SK-N-MC (cell line): ENCODE measurements around the gene CORIN.

ENCODE experiments used
- DNase-seq: peaks from one replicate; pipeline ENCODE4 v3.0.0-alpha.2; 2011; ENCODE audit warnings: low read depth, low spot score
- H3K27ac ChIP-seq: fragments of 200-600 bp; sonication (generic); 2 replicates; pipeline ENCODE4 v1.5.1; 2016; ENCODE audit warnings: mixed run types
- H3K36me3 ChIP-seq: fragments of 200-600 bp; sonication (generic); 2 replicates; pipeline ENCODE4 v1.6.1; 2017; ENCODE audit warnings: antibody characterized with exemption, low read length, mixed read lengths; ENCODE audit not compliant: insufficient read depth
- H3K4me3 ChIP-seq: fragments of 200-600 bp; sonication (generic); 2 replicates; pipeline ENCODE4 v1.5.1; 2016
- H3K9ac ChIP-seq: fragments of 200-600 bp; sonication (generic); 2 replicates; pipeline ENCODE4 v1.8.0; 2017; ENCODE audit warnings: mixed run types, mixed read lengths; ENCODE audit not compliant: insufficient read length
- H3K9me3 ChIP-seq: fragments of 200-600 bp; sonication (generic); 2 replicates; pipeline ENCODE4 v1.6.1; 2017; ENCODE audit warnings: low read depth, mild to moderate bottlenecking, antibody characterized with exemption, low read length, moderate library complexity, mixed read lengths
- EZH2 ChIP-seq: fragments of 200-600 bp; sonication (generic); IDR thresholded peaks from one replicate; pipeline ENCODE4 v1.6.1; 2017; ENCODE audit warnings: antibody characterized with exemption
- FOXP2 ChIP-seq: optimal IDR thresholded peaks from 2 replicates; pipeline ENCODE3; 2011; ENCODE audit warnings: mild to moderate bottlenecking, moderate library complexity; ENCODE audit not compliant: insufficient read depth; ENCODE audit errors: extremely low read length, control extremely low read depth
- POLR2AphosphoS5 ChIP-seq: IDR thresholded peaks from 2 replicates; pipeline ENCODE4 v1.6.1; 2012; ENCODE audit warnings: mild to moderate bottlenecking, low read depth, low read length, borderline replicate concordance

CORIN gene

DNA sequence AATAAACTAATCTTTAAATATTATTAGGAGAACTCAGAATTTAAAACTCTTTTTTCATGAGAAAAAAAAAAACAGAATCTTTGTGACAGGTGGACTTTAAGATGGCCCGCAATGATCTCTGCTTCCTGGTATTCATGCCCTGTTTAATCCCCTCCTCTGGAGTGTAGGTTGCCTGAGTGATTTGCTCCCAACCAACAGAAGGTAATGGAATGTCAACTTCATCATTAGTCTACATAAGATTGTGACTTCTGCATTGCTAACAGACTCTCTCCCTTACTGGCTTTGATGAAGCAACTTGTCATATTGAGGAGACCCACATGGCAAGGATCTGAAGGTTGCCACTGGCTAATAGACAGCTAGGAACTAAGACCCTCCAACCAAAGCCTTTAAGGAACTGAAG is 88.8 kb downstream of the CORIN start:
- Histone ChIP-seq H3K27ac (no peak overlapping the region), H3K9me3 (no peaks in the 10 kb centered on the region), H3K36me3 (no peaks in the 10 kb centered on the region), H3K4me3 (no peak overlapping the region), H3K9ac (no peak overlapping the region)
- TF ChIP-seq FOXP2 (no peak), EZH2 (no peak), POLR2AphosphoS5 (no peak)
- no peak for DNase-seq

DNA sequence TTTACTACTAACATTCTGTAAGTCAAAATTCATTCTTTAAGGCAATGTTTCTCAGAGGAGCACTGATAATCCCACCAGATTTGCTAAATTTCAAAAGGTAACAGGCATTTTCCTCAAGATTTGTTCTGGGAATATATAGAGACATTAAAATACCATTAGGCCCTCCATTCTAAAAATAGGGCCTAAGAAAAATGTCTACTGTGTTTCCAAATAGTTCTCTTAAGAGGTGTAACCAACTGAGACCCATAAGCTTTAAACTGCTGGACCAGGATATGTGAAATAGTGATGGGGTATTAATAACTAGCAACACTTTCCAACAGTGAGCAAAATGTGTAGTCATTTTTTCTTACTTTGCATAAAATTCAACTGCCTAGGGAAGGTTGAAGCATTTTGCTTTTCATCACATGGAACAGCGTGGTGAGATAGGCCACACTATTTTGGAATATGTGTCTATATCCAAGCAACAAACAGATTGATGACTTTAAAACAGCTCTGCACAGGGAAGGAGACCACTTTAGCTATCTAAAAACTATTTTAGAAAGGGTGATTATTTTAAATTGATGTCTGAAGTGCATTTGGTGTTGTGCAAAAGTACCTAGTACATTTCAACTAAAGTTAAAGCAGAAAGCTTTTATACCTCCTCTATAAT is 89.9 kb downstream of the CORIN start:
- H3K9me3 ChIP-seq, result no peaks in the 10 kb centered on the region
- TF ChIP-seq EZH2 (no peak), POLR2AphosphoS5 (no peak), FOXP2 (no peak)
- DNase-seq, result no peak

DNA sequence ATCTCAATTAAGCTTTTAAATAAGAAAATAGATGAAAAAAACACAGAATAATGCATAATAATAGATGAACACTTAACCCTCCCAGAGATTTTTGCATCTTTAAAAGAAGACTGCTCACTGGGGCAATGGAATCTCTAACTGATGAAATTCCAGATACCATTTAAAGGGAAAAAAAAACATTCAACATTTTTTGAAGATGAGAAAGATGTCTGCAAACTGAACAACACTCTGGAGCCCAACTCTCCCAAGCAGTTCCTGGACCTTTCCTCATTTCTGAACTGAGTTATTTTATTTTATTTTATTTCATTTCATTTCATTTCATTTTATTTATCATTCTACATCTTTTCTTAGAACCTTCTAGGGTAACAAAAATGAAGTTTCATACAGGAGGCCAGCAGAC is 90.7 kb downstream of the CORIN start:
- H3K9ac ChIP-seq, result no peak overlapping the region
- H3K9me3 ChIP-seq, result no peaks in the 10 kb centered on the region
- no peak for DNase-seq

More for the DNA sequence above, 89.9 kb downstream of the CORIN start:
- Histone ChIP-seq H3K9ac (no peak overlapping the region), H3K27ac (no peak overlapping the region), H3K4me3 (no peak overlapping the region), H3K36me3 (no peaks in the 10 kb centered on the region)

DNA sequence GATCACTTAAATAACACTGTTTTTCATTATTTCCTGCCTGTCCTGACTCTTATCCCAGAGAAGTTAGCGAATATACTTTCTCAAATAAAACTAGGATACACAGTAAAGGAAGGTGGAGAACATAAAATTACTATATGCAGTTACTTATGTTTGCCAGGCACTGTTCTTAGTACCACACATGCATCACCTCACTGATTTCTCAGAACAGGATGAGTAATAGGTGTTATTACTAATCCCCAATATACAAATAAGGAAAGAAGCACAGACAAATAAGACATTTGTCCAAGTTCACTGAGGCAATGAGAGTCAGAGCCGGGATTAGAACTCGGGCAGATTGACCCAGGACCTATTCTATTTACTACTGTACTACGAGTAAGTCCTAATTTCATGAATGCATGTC is 91.7 kb downstream of the CORIN start:
- Histone ChIP-seq H3K9me3 (no peaks in the 10 kb centered on the region), H3K4me3 (no peak overlapping the region), H3K36me3 (no peaks in the 10 kb centered on the region), H3K9ac (no peak overlapping the region), H3K27ac (no peak overlapping the region)
- DNase-seq, result no peak
- no peak for TF ChIP-seq POLR2AphosphoS5
- TF ChIP-seq FOXP2, result no peak
- TF ChIP-seq EZH2, result no peak

More for the DNA sequence above, 90.7 kb downstream of the CORIN start:
- no peaks in the 10 kb centered on the region for H3K36me3 ChIP-seq
- H3K27ac ChIP-seq, result no peak overlapping the region
- no peak for TF ChIP-seq EZH2
- TF ChIP-seq FOXP2, result no peak
- no peak for TF ChIP-seq POLR2AphosphoS5
- H3K4me3 ChIP-seq, result no peak overlapping the region

DNA sequence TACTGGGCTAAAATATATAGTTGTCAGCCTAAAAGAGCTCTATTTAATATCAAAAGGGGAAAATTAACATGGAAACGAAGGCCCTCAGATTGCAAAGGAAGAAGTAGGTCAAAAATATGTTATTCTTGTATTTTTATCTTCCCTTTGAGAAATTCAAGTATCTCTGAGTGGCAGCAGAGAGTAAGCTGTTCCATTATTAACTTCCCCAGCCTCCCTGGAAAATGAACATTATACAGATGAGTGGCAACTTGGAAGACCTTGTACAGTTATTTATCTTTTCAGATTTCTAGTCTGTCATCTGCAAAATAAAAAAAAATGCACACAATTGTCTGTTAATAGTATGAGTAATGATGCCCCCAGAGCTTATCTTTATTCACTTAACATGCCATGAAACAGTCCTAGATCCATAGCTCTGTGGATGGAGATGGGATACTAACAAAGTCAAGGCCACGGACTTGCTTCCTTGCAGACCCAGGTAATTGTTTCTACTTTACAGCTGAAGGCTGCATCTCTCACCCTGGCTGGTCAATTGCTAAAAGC is 93.0 kb downstream of the CORIN start:
- no peak for TF ChIP-seq EZH2
- no peak for TF ChIP-seq FOXP2
- no peak for TF ChIP-seq POLR2AphosphoS5
- H3K27ac ChIP-seq, result no peak overlapping the region
- no peak overlapping the region for H3K4me3 ChIP-seq
- no peaks in the 10 kb centered on the region for H3K9me3 ChIP-seq
- no peak for DNase-seq
- H3K36me3 ChIP-seq, result no peaks in the 10 kb centered on the region
- no peak overlapping the region for H3K9ac ChIP-seq

DNA sequence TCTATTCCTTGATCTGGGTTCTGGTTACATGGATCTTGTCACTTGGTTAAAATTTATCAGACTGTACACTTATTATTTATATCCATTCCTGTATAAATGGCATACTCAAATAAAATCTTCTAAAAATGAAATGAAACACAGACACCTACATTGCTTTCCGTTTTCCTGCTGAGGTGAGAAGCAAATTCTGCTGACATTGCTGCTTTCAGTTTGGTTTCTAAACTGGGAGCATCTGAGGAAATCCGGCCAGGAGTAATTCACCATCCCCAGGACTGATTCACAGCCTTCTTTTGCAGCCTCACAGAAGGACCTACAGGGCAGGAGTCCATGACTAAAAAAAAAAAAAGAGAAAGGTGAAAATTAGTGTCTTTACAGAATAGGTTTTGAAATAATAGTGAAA is 93.6 kb downstream of the CORIN start:
- H3K9ac ChIP-seq, result no peak overlapping the region
- H3K4me3 ChIP-seq, result no peak overlapping the region
- TF ChIP-seq FOXP2 (no peak), EZH2 (no peak), POLR2AphosphoS5 (no peak)
- H3K36me3 ChIP-seq, result no peaks in the 10 kb centered on the region
- no peak overlapping the region for H3K27ac ChIP-seq
- no peaks in the 10 kb centered on the region for H3K9me3 ChIP-seq
- no peak for DNase-seq

DNA sequence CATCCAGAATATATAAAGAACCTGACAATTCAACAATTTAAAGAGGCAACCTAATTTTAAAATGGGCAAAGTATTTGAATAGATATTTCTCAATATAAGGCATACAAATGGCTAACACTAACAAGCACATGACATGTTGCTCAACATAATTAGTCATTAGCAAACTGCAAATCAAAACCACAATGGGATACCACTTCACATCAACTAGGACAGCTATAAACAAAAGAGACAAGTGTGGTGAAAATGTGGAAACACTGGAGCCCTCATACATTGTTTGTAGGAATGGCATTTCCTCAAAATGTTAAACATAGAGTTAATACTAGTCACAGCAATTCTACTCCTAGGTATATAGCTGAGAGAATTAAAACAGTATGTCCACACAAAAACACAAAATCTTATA is 96.7 kb downstream of the CORIN start:
- no peak overlapping the region for H3K9ac ChIP-seq
- no peak for TF ChIP-seq EZH2
- no peak for TF ChIP-seq FOXP2
- TF ChIP-seq POLR2AphosphoS5, result no peak
- no peak overlapping the region for H3K4me3 ChIP-seq
- H3K9me3 ChIP-seq, result no peaks in the 10 kb centered on the region
- no peak for DNase-seq
- H3K36me3 ChIP-seq, result no peaks in the 10 kb centered on the region
- H3K27ac ChIP-seq, result no peak overlapping the region

DNA sequence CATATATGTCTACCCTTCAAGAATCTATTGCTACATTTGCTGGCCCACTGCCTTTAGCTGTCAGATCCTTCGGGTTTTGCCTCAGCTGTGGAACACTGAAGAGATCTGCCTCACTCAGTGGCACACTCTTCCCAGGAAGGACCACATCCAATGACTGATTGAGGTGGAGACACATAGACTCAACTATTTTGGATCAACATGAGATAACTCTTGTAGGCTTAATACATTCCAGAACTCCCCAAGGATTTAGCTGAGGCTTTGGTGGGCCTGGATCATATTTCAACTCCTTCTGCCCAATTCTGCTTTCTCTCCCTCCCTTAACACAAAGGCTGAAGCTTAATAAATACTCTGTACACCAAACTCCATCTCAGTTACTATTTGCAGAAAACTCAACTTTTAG is 100.5 kb downstream of the CORIN start:
- Histone ChIP-seq H3K4me3 (no peak overlapping the region), H3K27ac (no peak overlapping the region), H3K9me3 (no peaks in the 10 kb centered on the region), H3K9ac (no peak overlapping the region), H3K36me3 (no peaks in the 10 kb centered on the region)
- TF ChIP-seq POLR2AphosphoS5 (no peak), EZH2 (no peak), FOXP2 (no peak)
- DNase-seq, result no peak

DNA sequence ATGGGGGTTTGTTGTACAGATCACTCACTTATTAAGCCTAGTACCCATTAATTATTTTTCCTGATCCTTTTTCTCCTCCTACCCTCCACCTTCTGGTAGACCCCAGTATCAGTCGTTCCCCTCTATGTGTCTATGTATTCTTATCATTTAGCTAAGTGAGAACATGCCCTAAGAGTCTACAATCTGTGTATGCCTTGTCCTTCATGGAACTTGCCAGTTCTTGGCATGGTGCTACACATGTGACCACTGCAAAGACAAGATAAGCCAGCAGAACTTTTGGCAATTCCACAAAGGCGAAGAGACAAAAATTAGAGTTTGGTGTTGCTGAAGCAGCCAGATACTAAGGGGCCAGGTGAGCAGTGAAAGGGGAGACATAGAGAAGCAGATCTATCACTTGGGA is 101.3 kb downstream of the CORIN start:
- TF ChIP-seq FOXP2 (no peak), EZH2 (no peak), POLR2AphosphoS5 (no peak)
- DNase-seq, result no peak

More for the DNA sequence above, 101.3 kb downstream of the CORIN start:
- Histone ChIP-seq H3K9ac (no peak overlapping the region), H3K9me3 (no peaks in the 10 kb centered on the region), H3K27ac (no peak overlapping the region), H3K4me3 (no peak overlapping the region), H3K36me3 (no peaks in the 10 kb centered on the region)
